ENCODE measurements around the gene STK40.

GRCh38 chr1:36349241-36349671 is 36.5 kb downstream of the STK40 start:
- TF ChIP-seq POLR2A (IDR thresholded peaks at IDR 0.05): no peak
- no peak for TF ChIP-seq CTCF (IDR thresholded peaks at IDR 0.05 in 4 of 5, conservative IDR thresholded peaks at IDR 0.05 in 1 of 5)
